DMS53 treated with DMSO at 0.1 percent for 48 hours (cell line): ENCODE data around the gene MX1.
A peak's percentile ranks its signal among the peaks of the same experiment; 100 is the strongest.

Experiments
- DNase-seq: peaks from one replicate; lab custom pipeline; 2025; ENCODE audit not compliant: unreplicated experiment; lab: John Stamatoyannopoulos, UW

MX1 gene

DNA sequence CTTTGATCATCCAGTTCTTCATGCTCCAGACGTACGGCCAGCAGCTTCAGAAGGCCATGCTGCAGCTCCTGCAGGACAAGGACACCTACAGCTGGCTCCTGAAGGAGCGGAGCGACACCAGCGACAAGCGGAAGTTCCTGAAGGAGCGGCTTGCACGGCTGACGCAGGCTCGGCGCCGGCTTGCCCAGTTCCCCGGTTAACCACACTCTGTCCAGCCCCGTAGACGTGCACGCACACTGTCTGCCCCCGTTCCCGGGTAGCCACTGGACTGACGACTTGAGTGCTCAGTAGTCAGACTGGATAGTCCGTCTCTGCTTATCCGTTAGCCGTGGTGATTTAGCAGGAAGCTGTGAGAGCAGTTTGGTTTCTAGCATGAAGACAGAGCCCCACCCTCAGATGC, 32.5 kb downstream of the MX1 start:
- no peak for DNase-seq

DNA sequence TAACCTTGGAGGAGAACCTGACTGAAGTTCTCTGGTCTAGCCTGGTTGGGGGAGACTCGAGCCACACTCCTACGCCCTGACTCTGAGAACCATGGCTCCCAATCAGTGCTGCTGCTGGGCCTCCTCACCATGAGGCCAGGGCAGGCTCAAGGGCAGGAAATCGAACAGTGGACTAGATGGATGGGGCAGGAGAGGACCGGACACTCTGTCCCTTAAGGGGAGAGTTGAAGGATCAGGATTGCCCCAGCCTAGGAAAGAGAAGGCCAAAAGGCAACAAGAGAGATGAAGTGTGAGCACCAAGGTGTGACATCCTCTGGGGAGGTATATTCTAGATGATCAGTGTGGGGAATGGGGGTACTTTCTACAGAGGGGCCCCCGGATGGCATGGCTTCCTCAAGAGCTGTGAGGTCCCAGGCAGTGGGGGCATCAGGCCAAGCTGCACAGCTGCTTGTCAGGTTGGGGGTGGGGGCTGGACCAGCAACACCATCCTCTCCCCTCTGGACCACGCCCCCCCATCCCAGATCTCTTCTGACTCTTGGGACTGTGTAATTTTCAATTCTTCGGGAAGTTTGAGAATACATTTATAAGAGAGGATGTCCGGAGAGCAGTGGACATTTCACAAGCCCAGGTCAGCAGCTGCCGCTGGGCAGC, 34.0 kb downstream of the MX1 start:
- no peak for DNase-seq

DNA sequence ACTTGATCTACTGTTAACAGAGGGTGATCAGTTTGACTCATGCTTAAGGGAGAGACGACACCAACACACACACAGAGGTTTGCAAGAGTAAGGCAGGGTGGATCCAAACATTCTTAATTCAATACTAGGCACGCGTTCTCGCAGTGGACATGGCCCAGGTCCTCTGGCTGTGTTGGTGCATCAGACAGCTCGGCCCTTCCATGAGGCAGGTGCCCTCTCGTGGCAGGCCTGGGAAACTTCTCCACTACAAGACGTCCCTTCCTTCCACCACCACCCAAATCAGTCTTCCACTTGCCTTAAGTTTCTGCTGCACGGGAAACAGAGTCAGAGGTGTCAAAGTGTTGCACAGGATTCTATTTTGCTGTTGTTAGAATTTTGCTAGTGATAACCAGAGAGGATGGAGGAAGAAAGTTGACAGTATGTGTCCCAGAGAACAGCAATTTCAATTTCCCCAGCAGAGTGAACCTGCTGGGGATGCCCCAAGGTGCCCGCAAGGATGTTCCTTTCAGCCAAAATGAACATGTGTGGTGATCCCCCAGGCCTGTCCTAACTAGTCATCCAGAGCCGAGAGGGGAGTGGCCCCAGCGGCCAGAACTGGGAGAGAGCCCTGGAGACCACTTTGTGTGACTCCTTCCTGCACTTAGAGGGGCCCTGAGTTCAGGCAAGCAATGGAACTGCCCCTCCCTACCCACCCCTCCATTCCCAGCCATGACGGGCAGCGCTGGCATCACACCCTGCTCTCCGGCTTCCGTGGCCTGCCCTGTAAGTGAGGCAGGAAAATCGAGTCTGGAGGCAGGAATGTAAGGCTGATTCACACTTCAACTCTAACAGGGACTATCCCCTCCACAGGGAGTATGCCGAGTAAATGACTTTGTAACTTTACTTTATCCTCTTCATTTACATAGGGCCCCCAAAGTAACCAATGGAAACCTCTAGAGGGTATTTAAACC, 34.8 kb downstream of the MX1 start:
- peak; percentile 55 for DNase-seq

DNA sequence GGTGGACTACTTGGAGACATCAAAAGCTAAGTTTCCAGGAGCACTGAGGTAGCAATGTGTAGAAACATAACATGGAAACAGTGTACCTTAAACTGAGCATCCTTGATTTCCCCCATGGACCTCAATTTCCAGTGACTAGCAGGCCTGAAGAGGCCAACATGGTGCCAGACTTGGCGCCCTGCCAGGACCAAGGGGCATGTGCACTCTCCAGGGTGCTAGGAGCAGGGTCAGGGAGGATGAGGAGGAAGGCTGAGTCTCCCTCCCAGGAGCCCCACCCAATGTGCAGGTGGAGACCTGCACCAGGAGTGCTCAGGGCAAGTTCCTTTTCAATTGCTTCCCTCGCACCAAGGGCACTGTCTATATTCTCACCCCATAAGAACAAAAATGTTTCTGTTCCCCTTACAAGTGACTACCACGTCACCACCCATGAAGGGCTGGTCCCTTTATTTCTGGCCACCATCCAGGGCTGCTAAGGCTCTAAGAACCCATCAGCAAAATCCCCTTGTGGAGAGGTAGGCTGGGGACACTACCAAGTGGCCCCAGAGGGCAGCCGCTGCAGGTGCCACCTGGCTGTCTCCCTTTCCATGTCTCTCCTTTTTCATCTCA, 39.2 kb downstream of the MX1 start:
- DNase-seq, result no peak

DNA sequence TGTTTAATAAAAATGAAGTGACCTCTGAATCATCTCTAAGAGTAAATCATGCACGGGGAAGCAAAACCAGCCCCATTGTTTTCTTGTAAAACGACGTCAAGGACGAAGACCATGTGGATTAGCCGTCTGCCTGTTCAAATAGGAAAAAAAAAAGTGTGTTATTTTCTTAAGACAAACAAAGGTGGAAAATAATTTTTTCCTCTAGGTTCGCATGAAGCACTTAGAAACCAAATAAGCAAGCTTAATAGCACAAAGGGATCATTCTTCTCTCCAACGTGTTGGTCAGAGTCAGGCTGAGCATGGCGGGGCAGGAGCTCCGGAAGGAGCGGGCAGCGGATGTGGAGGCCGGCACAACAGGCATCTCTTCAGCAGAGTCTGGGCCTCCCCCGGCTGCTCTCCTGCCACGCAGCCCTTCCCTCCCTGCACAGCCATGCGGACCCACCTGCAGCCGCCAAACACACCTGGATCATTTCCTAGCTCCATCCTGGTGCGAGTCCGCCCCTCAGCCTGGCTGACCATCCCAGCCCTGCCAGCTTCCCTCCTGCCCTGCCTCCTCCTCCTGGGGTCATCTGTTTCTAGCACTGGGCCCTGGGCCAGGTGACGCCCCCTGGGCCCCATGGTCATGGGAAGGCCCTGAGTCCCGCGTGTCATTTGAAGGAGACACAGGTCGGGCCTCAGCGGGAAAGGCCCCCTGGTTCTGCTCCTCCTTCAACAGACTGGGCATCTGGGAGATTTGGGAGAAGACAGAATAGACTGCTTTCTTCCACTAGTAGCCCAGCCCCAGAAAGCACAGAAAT, 40.2 kb downstream of the MX1 start:
- no peak for DNase-seq

DNA sequence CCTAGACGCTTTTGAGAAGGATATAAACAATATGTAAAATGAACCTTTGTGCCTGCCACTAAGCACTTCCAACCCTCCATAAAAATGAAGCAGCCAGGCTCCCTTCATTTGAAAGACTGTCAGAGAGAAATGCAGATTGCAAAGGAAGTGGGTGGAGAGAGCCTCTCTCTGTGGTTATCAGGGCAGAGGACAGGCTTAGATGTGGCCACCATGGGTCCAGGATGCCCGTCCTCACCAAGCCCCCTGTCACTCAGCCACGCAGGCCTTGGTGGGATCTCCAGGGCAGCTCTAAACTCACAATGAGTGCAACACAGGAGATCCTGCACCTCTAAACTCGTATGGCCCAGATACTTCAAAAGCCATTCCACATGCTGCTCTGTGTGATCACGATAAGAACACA, 44.0 kb downstream of the MX1 start:
- no peak for DNase-seq

DNA sequence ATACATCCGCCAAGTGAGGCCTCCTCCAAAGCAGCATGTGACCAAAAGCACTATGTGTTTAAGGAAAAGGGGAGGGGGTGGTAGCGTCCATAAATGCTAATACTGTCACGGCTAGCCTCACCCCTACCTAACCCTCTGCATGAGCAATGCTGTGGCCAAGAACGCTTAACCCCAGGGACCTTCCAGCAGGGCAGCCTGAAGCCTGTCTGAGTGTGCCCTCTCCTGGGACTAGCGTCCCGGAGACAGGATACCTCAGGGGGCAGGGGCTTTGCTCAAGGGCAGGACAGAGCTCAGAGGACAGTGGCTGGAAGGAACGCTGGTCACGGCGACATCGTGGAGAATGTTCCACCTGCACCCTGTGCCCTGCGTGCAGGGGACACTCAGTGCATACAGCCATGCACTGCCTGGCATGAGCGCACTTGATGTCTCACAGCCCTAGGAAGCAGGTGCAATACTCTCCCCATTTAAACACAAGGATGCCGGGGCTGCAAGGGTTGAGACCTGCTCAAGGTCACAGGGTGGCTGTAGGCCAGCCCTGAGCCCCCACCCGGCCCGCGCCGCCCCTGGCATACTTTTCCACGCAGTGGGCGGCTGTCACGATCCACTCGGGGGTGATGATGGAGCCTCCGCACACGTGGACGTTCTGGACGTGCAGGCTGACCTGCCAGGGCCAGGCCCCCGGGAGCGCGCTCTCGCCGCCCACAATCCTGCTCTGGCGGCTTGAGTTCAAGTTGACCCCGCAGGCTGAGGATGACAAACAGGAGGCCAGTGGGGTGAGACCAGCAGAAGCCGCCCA, 46.9 kb downstream of the MX1 start:
- no peak for DNase-seq

DNA sequence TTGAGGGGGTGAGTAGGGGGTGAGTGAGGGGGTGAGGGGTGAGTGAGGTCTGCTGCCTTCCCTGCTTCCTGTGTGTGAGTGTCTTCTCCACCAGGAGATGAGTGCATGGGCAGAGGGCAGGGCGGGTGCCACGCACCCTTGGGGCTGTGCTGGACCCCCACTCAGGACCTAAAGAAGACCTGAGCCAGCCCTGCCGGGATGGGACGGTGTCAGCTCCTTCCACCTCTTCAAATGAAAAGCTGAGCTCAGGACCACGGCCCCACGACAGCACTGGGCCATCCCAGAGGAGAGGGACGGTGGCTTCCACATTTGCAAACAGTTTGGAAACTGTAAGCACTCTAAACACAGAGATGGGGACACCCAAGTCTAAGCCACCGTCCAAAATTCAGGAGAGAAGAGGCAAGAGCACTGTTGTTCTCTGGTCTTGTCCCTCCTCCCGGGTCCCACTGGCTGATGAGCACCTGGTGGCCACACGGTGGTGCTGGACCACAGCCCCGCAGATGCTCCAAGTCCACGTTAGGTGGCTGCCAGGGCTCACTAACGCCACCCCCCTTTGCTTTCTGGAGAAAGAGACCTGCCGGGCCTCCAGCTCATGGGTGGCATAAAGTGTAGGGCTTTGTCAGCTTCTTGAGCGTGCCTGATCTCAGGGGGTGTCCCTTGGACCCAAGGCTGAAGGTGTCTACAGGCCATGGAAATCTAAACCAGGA, 49.8 kb downstream of the MX1 start:
- DNase-seq, result no peak

DNA sequence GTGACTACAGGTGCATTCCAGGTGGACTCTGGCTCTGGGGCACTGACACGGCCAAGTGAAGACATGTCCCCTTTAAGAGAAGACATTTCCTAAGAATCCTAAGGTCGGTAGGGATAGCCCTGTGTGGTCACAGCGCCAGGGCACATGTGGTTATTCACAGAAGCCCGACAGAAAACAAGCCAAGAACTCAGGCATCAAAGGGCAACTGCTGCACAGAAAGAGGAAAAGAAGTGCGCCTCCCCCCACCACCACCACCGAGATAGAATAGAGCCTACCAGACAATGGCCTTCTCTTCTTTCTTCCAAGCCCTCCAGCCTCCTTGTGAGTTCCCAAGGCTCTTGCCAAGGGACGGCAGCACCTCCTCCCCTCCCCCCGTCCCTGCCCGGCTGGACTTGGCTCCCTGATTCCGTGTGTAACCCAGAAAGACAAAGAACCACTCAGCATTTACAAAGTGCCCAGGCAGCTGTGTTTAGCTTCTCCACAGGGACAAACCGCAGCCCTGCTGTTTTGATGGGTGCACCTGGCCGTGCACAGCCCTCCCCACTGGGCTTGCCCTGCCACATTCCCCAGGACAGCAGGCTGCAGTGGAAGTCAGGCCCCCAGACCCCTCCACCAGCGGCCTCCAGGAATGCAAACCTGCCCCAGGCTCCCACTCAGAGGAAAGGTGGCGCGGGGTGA, 51.7 kb downstream of the MX1 start:
- DNase-seq, result no peak

DNA sequence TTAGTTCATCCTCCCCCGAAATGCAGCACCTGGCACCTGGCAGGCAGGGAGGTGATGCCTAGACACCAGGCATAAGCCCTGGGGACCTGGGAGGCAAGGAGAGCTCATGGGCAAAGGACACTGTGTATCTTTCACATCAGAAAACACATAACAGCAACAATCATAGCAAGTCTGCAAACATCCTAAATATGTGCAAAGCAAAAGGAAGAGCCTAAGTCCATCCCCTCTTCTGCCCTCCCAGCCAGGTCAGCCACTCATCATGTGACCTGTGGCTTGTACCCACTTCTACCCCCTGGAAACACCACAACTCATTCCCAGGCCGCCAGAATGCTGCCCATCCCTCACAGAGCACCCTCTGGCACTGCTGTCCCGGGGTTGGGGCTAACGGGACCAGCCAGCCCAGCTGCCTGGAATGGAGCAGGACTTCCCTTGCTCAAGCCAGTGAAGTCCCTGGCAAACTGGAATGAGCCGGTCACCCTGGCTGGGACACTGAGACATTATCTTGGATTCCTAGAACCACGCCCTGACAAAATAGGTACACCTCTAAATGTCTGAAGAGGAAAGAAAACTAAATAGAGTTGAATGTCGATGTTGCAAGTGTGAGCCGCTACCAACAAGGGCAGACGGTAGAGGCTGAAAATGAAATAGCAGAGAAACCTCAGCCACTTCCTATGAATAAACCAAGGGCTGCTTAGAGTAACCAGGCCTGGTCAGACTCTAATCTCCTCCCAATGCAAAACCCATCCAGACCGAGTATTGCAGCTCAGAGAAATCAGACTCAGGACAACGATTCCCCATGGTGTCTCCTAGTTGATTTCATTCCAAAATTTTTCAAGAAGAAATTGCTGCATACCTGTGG, 52.5 kb downstream of the MX1 start:
- DNase-seq, result no peak

DNA sequence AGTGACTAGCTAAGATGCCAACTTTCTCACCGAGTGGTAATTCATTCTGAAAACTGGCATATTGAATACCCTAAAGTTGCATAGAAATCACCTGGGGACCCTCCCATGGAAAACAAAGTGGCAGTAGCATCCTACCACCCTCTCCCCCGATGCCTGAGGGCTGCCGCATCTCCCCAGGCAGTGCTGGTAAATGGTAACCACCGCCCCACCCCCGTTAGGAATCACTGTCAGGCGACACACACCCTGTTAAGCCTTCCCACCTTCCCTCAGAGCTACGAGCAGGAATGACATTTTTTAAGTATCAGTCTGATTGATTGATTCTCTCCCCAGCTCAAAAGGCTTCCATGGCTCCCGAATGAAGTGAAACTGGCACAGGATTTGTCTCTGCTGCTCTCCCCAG, 53.6 kb downstream of the MX1 start:
- no peak for DNase-seq

DNA sequence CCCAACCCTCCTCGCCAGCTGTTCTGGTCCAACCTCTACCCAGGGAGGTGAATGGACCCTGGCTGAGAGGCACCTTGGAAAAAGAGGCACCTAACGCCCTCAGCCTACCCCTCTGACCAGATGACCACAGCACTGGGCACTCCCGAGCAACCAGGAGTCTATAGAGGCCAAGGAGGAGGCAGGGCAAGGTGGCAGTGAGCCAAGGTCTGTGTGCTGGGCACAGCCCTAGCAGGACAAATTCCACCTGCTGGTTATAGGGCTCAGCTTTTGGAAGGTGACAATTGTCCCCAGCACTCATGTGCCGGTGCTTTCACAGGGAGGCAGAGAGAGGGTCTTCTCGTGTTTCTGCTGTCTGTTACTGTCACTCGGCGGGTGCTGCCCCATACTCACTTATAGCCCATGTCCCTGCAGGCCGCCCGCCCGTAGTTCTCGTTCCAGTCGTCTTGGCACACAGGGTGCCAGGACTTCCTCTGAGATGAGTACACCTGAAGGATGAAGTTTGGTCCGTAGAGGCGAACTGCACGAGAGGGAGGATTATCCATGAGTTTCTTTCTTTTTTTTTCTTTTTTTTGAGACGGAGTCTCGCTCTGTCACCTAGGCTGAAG, 54.1 kb downstream of the MX1 start:
- DNase-seq, result no peak

DNA sequence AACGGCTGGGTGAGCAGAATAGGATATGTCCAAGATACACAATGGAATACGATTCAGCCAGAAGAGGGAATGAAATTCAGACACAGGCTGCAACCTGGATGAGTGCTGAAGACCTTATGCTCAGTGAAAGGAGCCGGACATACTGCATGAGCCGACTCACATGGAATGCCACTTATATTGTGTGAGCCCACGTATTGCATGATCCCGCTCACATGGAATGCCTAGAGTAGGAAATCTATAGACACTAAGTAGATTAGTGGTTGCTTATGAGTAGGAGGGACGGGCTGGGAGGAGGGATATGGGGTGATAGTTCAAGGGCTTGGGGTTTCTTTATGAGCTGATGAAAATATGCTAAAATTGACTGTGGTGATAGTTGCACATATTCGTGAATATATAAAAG, 55.2 kb downstream of the MX1 start:
- no peak for DNase-seq

DNA sequence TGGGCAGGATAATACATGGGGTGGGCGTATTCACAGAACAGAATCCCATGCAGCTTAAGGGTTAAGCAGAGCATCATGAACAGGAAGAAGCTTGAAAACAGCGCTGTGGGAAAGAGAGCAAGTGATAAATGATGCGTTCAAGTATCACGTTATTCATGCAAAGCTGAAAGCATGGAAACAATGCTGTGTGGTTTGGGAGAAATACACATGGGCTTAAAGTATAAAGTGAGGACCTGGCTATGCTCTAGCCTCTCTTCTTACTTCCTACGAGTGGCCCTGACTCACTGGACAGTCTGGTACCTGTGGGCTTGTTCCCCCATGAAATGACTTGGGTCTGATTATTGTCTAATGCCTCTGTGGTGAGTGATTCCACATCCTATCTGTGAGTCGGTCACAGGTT, 56.3 kb downstream of the MX1 start:
- DNase-seq, result no peak

DNA sequence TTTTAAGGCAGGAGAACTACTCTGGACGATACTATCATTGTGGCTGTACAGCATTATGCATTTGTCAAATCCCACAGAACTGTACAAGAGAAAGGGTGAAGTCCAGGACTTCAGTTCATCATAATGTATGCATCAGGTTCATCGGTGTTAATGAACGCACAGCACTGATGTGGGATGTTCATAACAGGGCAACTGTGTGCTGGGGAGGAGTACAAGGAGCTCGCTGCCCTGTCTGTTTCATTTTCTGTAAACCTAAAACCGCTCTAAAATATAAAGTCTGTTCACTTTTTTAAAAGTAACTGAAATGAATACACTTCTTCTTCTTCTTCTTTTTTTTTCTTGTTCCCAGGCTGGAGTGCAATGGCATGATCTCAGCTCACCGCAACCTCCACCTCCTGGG, 56.9 kb downstream of the MX1 start:
- no peak for DNase-seq

DNA sequence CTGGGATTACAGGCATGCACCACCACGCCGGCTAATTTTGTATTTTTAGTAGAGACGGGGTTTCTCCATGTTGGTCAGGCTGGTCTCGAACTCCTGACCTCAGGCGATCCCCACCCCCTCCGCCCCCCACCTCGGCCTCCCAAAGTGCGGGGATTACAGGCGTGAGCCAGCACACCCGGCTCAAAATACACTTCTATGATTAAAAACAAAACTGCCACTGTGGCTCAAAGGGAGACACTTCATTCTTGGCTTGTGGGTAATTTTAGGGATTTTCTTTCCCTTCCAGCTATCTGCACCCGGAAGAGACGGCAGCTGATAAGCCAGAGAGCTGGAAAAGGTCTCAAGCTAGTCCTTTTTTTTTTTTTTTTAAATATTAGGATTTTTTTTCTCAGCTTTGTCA, 57.4 kb downstream of the MX1 start:
- DNase-seq, result no peak

DNA sequence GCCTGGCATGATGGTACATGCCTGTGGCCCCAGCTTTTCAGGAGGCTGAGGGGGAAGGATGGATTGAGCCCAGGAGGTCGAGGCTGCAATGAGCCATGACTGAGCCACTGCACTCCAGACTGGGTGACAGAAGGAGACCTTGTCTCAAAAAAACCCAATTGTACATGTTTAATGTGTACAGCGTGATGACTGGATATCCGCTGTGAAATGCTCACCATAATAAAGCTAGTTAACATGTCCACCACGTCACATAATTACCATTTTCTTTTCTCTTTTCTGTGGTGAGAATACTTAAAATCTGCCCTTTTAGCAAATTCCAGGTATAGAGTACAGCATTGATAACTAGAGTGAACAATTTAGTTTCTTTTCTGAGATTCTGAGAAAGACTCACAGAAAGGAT, 57.9 kb downstream of the MX1 start:
- no peak for DNase-seq

DNA sequence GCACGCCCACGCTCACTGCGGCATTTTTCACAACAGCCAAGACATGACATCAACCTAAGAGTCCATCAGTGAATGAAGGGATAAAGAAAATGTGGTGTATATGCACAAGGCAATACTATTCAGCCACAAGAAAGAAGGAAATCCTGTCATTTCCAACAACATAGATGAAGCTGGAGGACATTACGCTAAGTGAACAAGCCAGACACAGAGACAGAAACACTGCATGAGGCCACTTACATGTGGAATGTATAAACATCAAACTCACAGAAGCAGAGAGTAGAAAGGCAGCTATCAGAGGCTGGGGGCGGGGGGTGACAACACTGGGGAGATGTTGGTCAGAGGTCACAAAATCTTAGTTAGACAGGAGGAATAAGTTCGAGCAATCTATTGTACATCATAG, 61.0 kb downstream of the MX1 start:
- no peak for DNase-seq
